Measurements from ENCODE around the gene GRIN3A. TPM values are rescaled to one million over a fixed set of nuclear protein-coding genes. Genes with fewer than 3 reads are reported as not detected.
"Not testable (repeated sequence)": the region's sequence is repeated elsewhere in the genome, so short reads cannot be mapped to it uniquely, and the experiment has no call there.

The GRIN3A gene
- polyA plus RNA-seq, 3 donors, result 1.9 to 3.2 (median 2.3) TPM

GRCh38 chr9:101585740-101586139 lies 152.7 kb downstream of the GRIN3A start:
- no peak for DNase-seq (ENCODE audit: low read depth in 3 of 3, low spot score in 2 of 3)

GRCh38 chr9:101582553-101582952 lies 155.9 kb downstream of the GRIN3A start:
- DNase-seq (ENCODE audit: low read depth in 3 of 3, low spot score in 2 of 3), result no peak

- DNase-seq (ENCODE audit: low read depth in 3 of 3, low spot score in 2 of 3), result no peak
Observed at GRCh38 chr9:101579711-101580545, 158.5 kb downstream of the GRIN3A start.

GRCh38 chr9:101578378-101578777 lies 160.1 kb downstream of the GRIN3A start:
- DNase-seq (ENCODE audit: low read depth in 3 of 3, low spot score in 2 of 3), result no peak

- no peak for DNase-seq (ENCODE audit: low read depth in 3 of 3, low spot score in 2 of 3)
Observed at GRCh38 chr9:101574731-101575333, 163.6 kb downstream of the GRIN3A start.

- DNase-seq (ENCODE audit: low read depth in 3 of 3, low spot score in 2 of 3), result no peak
Observed at GRCh38 chr9:101572316-101572715, 166.1 kb downstream of the GRIN3A start.

- no peak for DNase-seq (ENCODE audit: low read depth in 3 of 3, low spot score in 2 of 3)
Observed at GRCh38 chr9:101571114-101571513, 167.3 kb downstream of the GRIN3A start.

GRCh38 chr9:101569741-101570501 lies 168.5 kb downstream of the GRIN3A start:
- no peak for DNase-seq (ENCODE audit: low read depth in 3 of 3, low spot score in 2 of 3)

- no peak for DNase-seq (ENCODE audit: low read depth in 3 of 3, low spot score in 2 of 3)
Observed at GRCh38 chr9:101567725-101568350, 170.6 kb downstream of the GRIN3A start.

- no peak for DNase-seq (ENCODE audit: low read depth in 3 of 3, low spot score in 2 of 3)
Observed at GRCh38 chr9:101566904-101567724, 171.3 kb downstream of the GRIN3A start.

- no peak for DNase-seq (ENCODE audit: low read depth in 3 of 3, low spot score in 2 of 3)
Observed at GRCh38 chr9:101564252-101564651, 174.2 kb downstream of the GRIN3A start.

GRCh38 chr9:101562966-101563365 lies 175.5 kb downstream of the GRIN3A start:
- no peak for DNase-seq (ENCODE audit: low read depth in 3 of 3, low spot score in 2 of 3)

- no peak for DNase-seq (ENCODE audit: low read depth in 3 of 3, low spot score in 2 of 3)
Observed at GRCh38 chr9:101561740-101562139, 176.7 kb downstream of the GRIN3A start.

GRCh38 chr9:101549472-101550098 lies 188.9 kb downstream of the GRIN3A start:
- not testable (repeated sequence) for DNase-seq (ENCODE audit: low read depth in 3 of 3, low spot score in 2 of 3)

GRCh38 chr9:101543098-101543735 lies 195.2 kb downstream of the GRIN3A start:
- DNase-seq (ENCODE audit: low read depth in 3 of 3, low spot score in 2 of 3), result no peak

GRCh38 chr9:101540069-101540468 lies 198.4 kb downstream of the GRIN3A start:
- no peak for DNase-seq (ENCODE audit: low read depth in 3 of 3, low spot score in 2 of 3)

GRCh38 chr9:101536938-101537337 lies 201.5 kb downstream of the GRIN3A start:
- DNase-seq (ENCODE audit: low read depth in 3 of 3, low spot score in 2 of 3), result peak in 2 of 3 donors; percentile 23 to 29

- DNase-seq (ENCODE audit: low read depth in 3 of 3, low spot score in 2 of 3), result no peak
Observed at GRCh38 chr9:101536351-101536750, 202.1 kb downstream of the GRIN3A start.

Data from right renal cortex interstitium (tissue), 3 donors.